GM19397 (cell line): ENCODE measurements around the gene TMEM45A.
"Not testable (repeated sequence)": the region's sequence is repeated elsewhere in the genome, so short reads cannot be mapped to it uniquely, and the experiment has no call there.

ENCODE experiments used
- ATAC-seq: cut with Tn5 transposase; IDR thresholded peaks from one replicate; pipeline ENCODE4 v1.9.1; 2021; ENCODE audit warnings: mild to moderate bottlenecking, moderate library complexity; ENCODE audit not compliant: unreplicated experiment

TMEM45A gene

GRCh38 chr3:100531093-100531492 lies 38.7 kb downstream of the TMEM45A start:
- ATAC-seq, result no peak

GRCh38 chr3:100532411-100532810 lies 40.0 kb downstream of the TMEM45A start:
- no peak for ATAC-seq

GRCh38 chr3:100533176-100533575 lies 40.8 kb downstream of the TMEM45A start:
- no peak for ATAC-seq

GRCh38 chr3:100535610-100535943 lies 43.2 kb downstream of the TMEM45A start:
- ATAC-seq, result no peak

GRCh38 chr3:100536093-100536492 lies 43.7 kb downstream of the TMEM45A start:
- ATAC-seq, result no peak

- ATAC-seq, result no peak
These were observed 45.4 kb downstream of the TMEM45A start for GRCh38 chr3:100537646-100538338.

- no peak for ATAC-seq
These were observed 45.9 kb downstream of the TMEM45A start for GRCh38 chr3:100538339-100538706.

- ATAC-seq, result no peak
These were observed 48.4 kb downstream of the TMEM45A start for GRCh38 chr3:100540791-100541334.

- ATAC-seq, result not testable (repeated sequence)
These were observed 49.0 kb downstream of the TMEM45A start for GRCh38 chr3:100541428-100541827.

GRCh38 chr3:100545371-100545770 lies 53.0 kb downstream of the TMEM45A start:
- no peak for ATAC-seq

- no peak for ATAC-seq
These were observed 53.8 kb downstream of the TMEM45A start for GRCh38 chr3:100546020-100546744.

GRCh38 chr3:100548053-100548452 lies 55.6 kb downstream of the TMEM45A start:
- ATAC-seq, result no peak

GRCh38 chr3:100553618-100554372 lies 61.4 kb downstream of the TMEM45A start:
- ATAC-seq, result no peak

- no peak for ATAC-seq
These were observed 61.9 kb downstream of the TMEM45A start for GRCh38 chr3:100554373-100554676.

GRCh38 chr3:100556673-100557310 lies 64.4 kb downstream of the TMEM45A start:
- ATAC-seq, result no peak

GRCh38 chr3:100558233-100558632 lies 65.8 kb downstream of the TMEM45A start:
- ATAC-seq, result no peak

- ATAC-seq, result no peak
These were observed 68.0 kb downstream of the TMEM45A start for GRCh38 chr3:100560426-100560825.

- no peak for ATAC-seq
These were observed 69.2 kb downstream of the TMEM45A start for GRCh38 chr3:100561459-100562158.

GRCh38 chr3:100562224-100562857 lies 69.9 kb downstream of the TMEM45A start:
- ATAC-seq, result no peak

- no peak for ATAC-seq
These were observed 70.8 kb downstream of the TMEM45A start for GRCh38 chr3:100563228-100563627.
